DND-41 (cell line): ENCODE measurements around the gene MAST3.

Source experiments
- CTCF ChIP-seq: IDR thresholded peaks from 2 replicates; pipeline ENCODE4 v1.5.1; 2012; ENCODE audit warnings: borderline replicate concordance, low read length, moderate library complexity, mild to moderate bottlenecking; ENCODE audit not compliant: poor library complexity, severe bottlenecking; ENCODE audit errors: extremely low read depth
- EZH2 ChIP-seq: IDR thresholded peaks from 3 replicates; pipeline ENCODE4 v1.6.1; 2012; ENCODE audit warnings: borderline replicate concordance, low read depth, mild to moderate bottlenecking, moderate library complexity, low read length, inconsistent platforms; ENCODE audit not compliant: severe bottlenecking

GRCh38 chr19:18152817-18153555 lies 55.4 kb downstream of the MAST3 start, which contains the start of gene PIK3R2:
- TF ChIP-seq CTCF (no peak), EZH2 (no peak)
